HCT116 (cell line): ENCODE measurements around the gene SH3GL1. TPM values are rescaled to one million over a fixed set of nuclear protein-coding genes. Genes with fewer than 3 reads are reported as not detected.
A peak's percentile ranks its signal among the peaks of the same experiment; 100 is the strongest.

Source experiments
- ATAC-seq: fragments of 200-7000 bp; cut with Tn5 transposase; 2 replicates; pipeline ENCODE4 v1.9.1; 2020; ENCODE audit warnings: mild to moderate bottlenecking, moderate library complexity
- BruUV-seq: library from RNA; stranded (reverse); fragments of 400-500 nt; replicated peaks from 2 replicates; lab custom pipeline; 2021; lab: Mats Ljungman, UMichigan
- CTCF ChIA-PET: fragments of 300-600 bp; sonication (Branson Sonifier 250); formaldehyde crosslinking; loops from one replicate; lab custom pipeline; 2021; ENCODE audit warnings: antibody characterized with exemption; lab: Charles Lee
- POLR2A ChIA-PET: fragments of 300-600, 350-600 bp; sonication (Branson Sonifier 250); formaldehyde crosslinking; loops from one replicate; lab custom pipeline; 2021; ENCODE audit warnings: antibody characterized with exemption; lab: Charles Lee
- RAD21 ChIA-PET, 2 experiments: fragments of 300-600 bp; sonication (Branson Sonifier 250); formaldehyde crosslinking; loops; one replicate each; lab custom pipeline; 2023; ENCODE audit warnings: low total read pairs in 2 of 2; ENCODE audit not compliant: uncharacterized antibody in 2 of 2, unreplicated experiment in 2 of 2, low non-redundant PET in 1 of 2; lab: Charles Lee
- DNase-seq: peaks from one replicate; pipeline ENCODE4 v3.0.0-alpha.2; 2010; ENCODE audit warnings: low read depth, low spot score
- H2AFZ ChIP-seq: fragments of 200-600 bp; shearing (Covaris generic), sonication (generic); 2 replicates; pipeline ENCODE4 v1.6.1; 2017; ENCODE audit warnings: low read depth, mixed run types, mixed read lengths, antibody characterized with exemption, low read length; ENCODE audit not compliant: poor library complexity, severe bottlenecking
- H3K27ac ChIP-seq: 2 replicates; pipeline ENCODE4 v1.5.1; 2012; ENCODE audit warnings: low read depth, low read length
- H3K27me3 ChIP-seq: fragments of 200-600 bp; sonication (generic); 2 replicates; pipeline ENCODE4 v1.6.1; 2016; ENCODE audit warnings: mixed run types, low read length, mixed read lengths; ENCODE audit not compliant: insufficient read depth
- H3K36me3 ChIP-seq, 2 experiments: fragments of 200-500 bp in 1 of 2; fragments of 200-600 bp in 1 of 2; sonication (Bioruptor generic) in 1 of 2; sonication (generic) in 1 of 2; 2 replicates each; pipeline versions ENCODE4 v1.5.1 to v1.6.1; 2014 to 2016; ENCODE audit warnings: low read length in 2 of 2, inconsistent platforms in 1 of 2, mixed read lengths in 1 of 2, mixed run types in 1 of 2; ENCODE audit not compliant: insufficient read depth in 2 of 2, control insufficient read depth in 1 of 2
- H3K4me1 ChIP-seq, 2 experiments: fragments of 200-600 bp in 1 of 2; sonication (generic) in 1 of 2; 2 replicates each; pipeline versions ENCODE4 v1.5.1 to v1.6.1; 2012 to 2017; ENCODE audit warnings: low read length in 2 of 2, inconsistent platforms in 1 of 2, mild to moderate bottlenecking in 1 of 2, mixed read lengths in 1 of 2, mixed run types in 1 of 2, moderate library complexity in 1 of 2; ENCODE audit not compliant: insufficient read depth in 2 of 2, control insufficient read depth in 1 of 2
- H3K4me2 ChIP-seq: fragments of 200-600 bp; sonication (generic); 2 replicates; pipeline ENCODE4 v1.6.1; 2017; ENCODE audit warnings: mixed run types, low read length, mixed read lengths
- H3K4me3 ChIP-seq, 2 experiments: fragments of 200-600 bp in 1 of 2; sonication (generic) in 1 of 2; replicated peaks in 1 of 2; 2 replicates each; pipeline ENCODE4 v1.5.1; 2011 to 2016; ENCODE audit warnings: low read length in 2 of 2, control low read depth in 1 of 2, low read depth in 1 of 2, mild to moderate bottlenecking in 1 of 2, mixed read lengths in 1 of 2, mixed run types in 1 of 2
- H3K79me2 ChIP-seq: fragments of 200-600 bp; sonication (generic); 2 replicates; pipeline ENCODE4 v1.6.1; 2017; ENCODE audit warnings: mild to moderate bottlenecking, mixed run types, low read length, moderate library complexity, mixed read lengths; ENCODE audit not compliant: insufficient read depth
- H3K9ac ChIP-seq: fragments of 200-600 bp; sonication (generic); 2 replicates; pipeline ENCODE4 v1.6.1; 2016; ENCODE audit warnings: low read length, mixed read lengths
- H3K9me2 ChIP-seq: fragments of 200-600 bp; sonication (generic), shearing (Covaris generic); 2 replicates; pipeline ENCODE4 v1.6.1; 2017; ENCODE audit warnings: mixed run types, mild to moderate bottlenecking, moderate library complexity; ENCODE audit not compliant: insufficient read depth
- H3K9me3 ChIP-seq, 2 experiments: fragments of 200-500 bp in 1 of 2; fragments of 200-600 bp in 1 of 2; sonication (Bioruptor generic) in 1 of 2; sonication (generic) in 1 of 2; 2 replicates each; pipeline ENCODE4 v1.6.1; 2014 to 2017; ENCODE audit warnings: low read length in 2 of 2, mixed read lengths in 2 of 2, inconsistent platforms in 1 of 2, low read depth in 1 of 2, mild to moderate bottlenecking in 1 of 2, mixed run types in 1 of 2, moderate library complexity in 1 of 2; ENCODE audit not compliant: control insufficient read depth in 1 of 2, insufficient read depth in 1 of 2
- H4K20me1 ChIP-seq: fragments of 200-600 bp; sonication (generic), shearing (Covaris generic); 2 replicates; pipeline ENCODE4 v1.6.1; 2017; ENCODE audit warnings: mixed run types, mild to moderate bottlenecking, moderate library complexity; ENCODE audit not compliant: insufficient read depth
- ATF3 ChIP-seq: IDR thresholded peaks from 2 replicates; pipeline ENCODE4 v1.6.1; 2012
- CEBPB ChIP-seq: IDR thresholded peaks from 2 replicates; pipeline ENCODE4 v1.6.1; 2012; ENCODE audit warnings: low read depth
- CTCF ChIP-seq, 3 experiments: fragments of 200-600 bp in 1 of 3; sonication (generic) in 1 of 3; IDR thresholded peaks in 2 of 3; conservative IDR thresholded peaks in 1 of 3; 2 replicates each; pipeline ENCODE4 v1.5.1; 2012 to 2017; ENCODE audit warnings: low read depth in 2 of 3, low read length in 2 of 3, antibody characterized with exemption in 1 of 3, borderline replicate concordance in 1 of 3, control low read depth in 1 of 3, mild to moderate bottlenecking in 1 of 3, mixed read lengths in 1 of 3, mixed run types in 1 of 3, moderate library complexity in 1 of 3; ENCODE audit not compliant: insufficient read depth in 1 of 3
- ELF1 ChIP-seq: IDR thresholded peaks from 2 replicates; pipeline ENCODE4 v1.6.1; 2012; ENCODE audit warnings: low read depth, borderline replicate concordance
- EZH2 ChIP-seq: fragments of 200-600 bp; sonication (generic); IDR thresholded peaks from 2 replicates; pipeline ENCODE4 v1.6.1; 2017; ENCODE audit warnings: antibody characterized with exemption, mixed run types
- POLR2AphosphoS5 ChIP-seq: IDR thresholded peaks from 2 replicates; pipeline ENCODE4 v1.6.1; 2011; ENCODE audit warnings: mild to moderate bottlenecking, low read depth, low read length, moderate library complexity
- REST ChIP-seq: IDR thresholded peaks from 2 replicates; pipeline ENCODE4 v1.6.1; 2012; ENCODE audit warnings: low read depth
- ZNF274 ChIP-seq: fragments of 200-500 bp; sonication (Bioruptor generic); IDR thresholded peaks from 2 replicates; pipeline ENCODE4 v1.6.1; 2014; ENCODE audit warnings: mild to moderate bottlenecking, low read depth, low read length, inconsistent platforms
- intact Hi-C: fragments of 100-400 bp; cut with micrococcal nuclease; formaldehyde crosslinking; loops from 2 replicates; pipeline ENCODE4 v1.10.0; 2022
- total RNA-seq: library from RNA; stranded (reverse); gene quantifications from one replicate; pipeline ENCODE4 v1.2.1, GENCODE V29; 2021; ENCODE audit not compliant: unreplicated experiment

SH3GL1 gene
- total RNA-seq, 1 experiment from 2014 or later = 86.0 TPM

GRCh38 chr19:4445963-4446703, 45.8 kb upstream of the SH3GL1 start:
- no peak; the same call in 1 of the 2 replicates for ATAC-seq
- no peak for DNase-seq
- Histone ChIP-seq H3K9ac (no peak overlapping the region), H3K79me2 (no peaks in the 10 kb centered on the region), H3K4me1 (no peaks in the 10 kb centered on the region), H3K27me3 (no peaks in the 10 kb centered on the region), H2AFZ (no peak overlapping the region), H3K27ac (no peak overlapping the region; the same call in 1 of the 2 replicates), H3K36me3 (peaks cover 5 to 18% of the 10 kb centered on the region in 2 experiments), H3K9me3 (no peaks in the 10 kb centered on the region), H3K4me3 (no peak overlapping the region), H3K9me2 (no peaks in the 10 kb centered on the region), H4K20me1 (no peaks in the 10 kb centered on the region), H3K4me2 (no peak overlapping the region)
- CTCF ChIA-PET = no interaction called here
- TF ChIP-seq ZNF274 = no peak
- TF ChIP-seq EZH2 = no peak
- TF ChIP-seq REST = no peak
- no peak for TF ChIP-seq ATF3
- TF ChIP-seq POLR2AphosphoS5 = 0 out of 2 replicates have a peak, but pooled peaks have one; percentile 21
- TF ChIP-seq CTCF (IDR thresholded peaks at IDR 0.05 in 2 of 3, conservative IDR thresholded peaks at IDR 0.05 in 1 of 3; ENCODE audit: borderline replicate concordance in 1 of 3, insufficient read depth in 1 of 3, low read depth in 2 of 3, low read length in 2 of 3) = no peak
- TF ChIP-seq ELF1 = no peak
- TF ChIP-seq CEBPB = no peak
- no TSS peak for BruUV-seq
- POLR2A ChIA-PET = no interaction called here
- intact Hi-C loops = no loop called here
- RAD21 ChIA-PET = no interaction called here
